ENCODE results near the gene ARID3A.

ARID3A gene

DNA sequence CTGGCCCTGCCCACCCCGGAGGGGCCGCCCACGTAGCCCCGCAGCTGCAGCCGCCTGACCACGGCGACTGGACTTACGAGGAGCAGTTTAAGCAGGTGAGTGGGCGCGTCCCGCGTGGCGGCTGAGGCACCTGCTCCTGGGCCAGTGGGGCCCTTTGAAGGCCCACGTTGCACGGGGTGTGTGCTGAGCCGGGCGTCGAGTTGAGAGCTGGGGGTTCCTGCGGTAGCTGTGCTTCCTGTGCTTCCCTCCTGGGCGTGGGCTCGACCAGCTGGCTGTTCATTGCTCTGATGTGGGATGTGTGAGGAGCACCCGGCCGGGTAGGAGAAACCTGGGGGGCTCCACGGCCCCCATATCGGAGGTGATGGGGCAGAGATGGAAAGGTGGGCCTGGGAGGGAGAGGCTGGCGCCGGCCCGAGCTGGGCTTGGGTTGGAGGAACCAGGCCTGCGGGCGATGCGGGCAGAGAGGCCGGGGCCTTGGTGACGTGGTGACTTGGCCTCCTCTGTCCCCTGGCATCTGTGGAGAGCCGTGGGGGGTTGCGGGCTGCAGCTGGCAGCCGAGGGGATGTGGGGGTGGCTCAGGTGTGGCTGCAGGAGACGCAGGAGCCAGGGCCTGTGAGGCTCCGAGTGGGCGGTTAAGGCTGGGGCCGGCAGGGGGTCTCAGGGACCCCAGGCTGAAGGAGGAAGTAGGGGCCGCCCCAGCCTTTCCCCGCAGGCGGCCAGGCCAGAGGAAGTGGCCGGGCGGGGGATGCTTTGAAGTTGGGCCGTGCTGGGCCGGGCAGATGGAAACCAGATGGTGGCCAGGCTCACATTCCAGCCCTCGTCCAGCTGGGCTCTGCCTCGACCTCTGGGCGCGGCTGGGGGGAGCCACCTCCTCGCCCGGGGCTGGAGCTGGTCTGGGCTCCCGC is 7.1 kb downstream of the ARID3A start:
- DNase-seq, result peak; percentile 85

DNA sequence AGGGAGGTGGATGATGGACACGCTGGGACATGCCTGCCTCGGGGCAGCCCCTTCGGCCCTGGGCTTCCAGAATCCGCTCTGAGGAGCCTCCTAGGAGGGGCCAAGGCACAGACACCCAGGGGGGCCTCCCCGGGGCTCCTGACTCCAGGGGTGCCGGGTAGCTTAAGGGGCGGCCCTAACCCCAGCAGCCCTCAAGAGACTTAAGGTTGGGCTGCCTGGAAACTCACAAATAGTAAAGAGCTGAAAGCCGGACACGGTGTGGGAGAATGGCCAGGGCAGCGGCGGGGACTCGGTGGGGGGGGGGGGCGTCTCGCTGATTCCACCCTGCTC is 7.7 kb downstream of the ARID3A start:
- DNase-seq, result no peak

DNA sequence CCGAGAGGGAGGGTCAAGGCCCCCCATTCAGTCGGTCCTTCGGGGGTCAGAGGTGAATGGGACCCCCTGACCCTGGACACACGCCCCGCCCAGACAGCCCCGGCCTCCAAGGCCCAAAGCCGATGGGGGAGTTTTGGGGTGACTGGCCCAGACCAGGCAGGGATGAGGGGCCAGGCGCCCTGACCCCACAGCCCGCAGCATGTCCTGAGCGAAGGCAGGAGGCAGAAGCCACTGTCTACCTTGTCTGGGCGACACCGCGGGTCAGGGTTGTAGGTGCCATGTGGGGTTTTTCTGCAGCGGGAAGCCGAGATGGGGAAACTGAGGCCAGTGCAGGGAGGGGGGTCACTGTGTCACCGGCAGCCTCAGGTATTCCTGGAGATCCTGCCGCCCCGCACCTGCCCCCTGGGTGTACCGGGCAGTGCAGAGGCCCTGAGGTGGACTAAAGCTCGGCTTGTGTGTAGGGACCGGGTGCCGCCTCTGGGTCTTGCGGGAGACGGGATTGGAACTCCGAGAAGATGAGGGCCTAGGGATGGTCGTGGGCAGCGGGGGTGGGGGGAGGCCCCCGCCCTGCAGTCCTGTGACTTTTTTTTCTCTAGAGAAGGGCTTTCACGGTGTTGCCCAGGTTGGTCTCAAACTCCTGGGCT is 8.5 kb downstream of the ARID3A start:
- no peak for DNase-seq

DNA sequence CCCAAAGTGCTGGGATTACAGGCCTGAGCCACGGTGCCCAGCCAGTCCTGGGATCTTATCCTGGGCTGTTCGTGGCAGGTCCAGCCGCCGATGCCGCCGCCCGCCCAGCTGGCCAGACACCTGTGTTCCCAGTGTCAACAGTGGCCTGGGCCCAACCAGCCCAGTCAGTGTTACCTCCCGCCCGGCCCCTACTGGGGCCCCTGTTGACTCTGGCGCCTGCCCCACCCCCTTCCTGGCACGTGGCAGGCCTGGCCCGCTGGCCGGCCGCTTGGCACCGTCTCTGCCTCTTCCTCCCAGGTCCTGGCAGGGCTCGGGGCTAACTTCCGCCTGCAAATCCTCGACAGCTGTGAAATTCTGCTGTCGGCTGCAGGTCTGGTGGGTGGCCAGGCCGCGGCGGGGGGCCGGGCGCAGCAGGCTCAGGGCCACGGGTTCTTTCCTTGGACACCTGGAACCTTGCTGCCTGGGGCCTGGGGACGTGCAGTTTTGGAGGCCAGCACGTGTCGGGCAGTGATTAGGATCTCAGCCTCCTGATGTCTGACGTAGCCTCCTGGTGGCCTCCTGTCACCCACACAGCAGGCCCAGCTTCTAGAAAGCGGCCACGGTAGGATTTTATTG is 9.1 kb downstream of the ARID3A start:
- DNase-seq, result no peak

DNA sequence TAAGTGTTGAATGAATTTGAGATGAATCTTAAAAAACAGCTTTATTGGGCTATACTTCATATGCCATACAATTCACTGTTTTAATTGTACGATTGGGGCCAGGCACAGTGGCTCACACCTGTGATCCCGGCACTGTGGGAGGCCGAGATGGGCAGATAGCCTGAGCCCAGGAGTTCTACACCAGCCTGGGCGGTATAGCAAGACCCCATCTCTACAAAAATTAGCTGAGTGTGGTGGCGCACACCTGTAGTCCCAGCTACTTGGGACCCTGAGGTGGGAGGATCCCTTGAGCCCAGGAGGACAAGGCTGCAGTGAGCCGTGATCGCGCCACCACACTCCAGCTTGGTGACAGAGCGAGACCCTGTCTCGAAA is 10.3 kb downstream of the ARID3A start:
- DNase-seq, result no peak

DNA sequence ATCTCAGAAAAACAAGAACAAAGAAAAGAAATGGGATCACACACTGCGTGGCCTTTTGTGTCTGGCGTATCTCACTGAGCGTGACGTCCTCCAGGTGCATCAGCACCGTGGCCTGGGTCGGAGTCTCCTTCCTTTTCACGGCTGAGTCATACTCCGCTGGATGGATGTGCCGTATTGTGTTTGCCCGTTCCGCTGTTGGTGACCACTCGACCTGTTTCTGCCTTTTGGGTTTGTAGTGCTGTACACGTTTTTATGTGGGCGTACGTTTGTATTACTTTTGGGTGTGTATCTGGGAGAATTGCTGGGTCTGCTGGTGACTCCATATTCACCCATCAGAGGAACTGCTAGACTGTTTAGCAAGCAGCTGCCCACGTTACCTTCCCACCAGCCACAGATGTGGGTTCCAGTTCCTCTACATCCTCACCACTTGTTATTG is 11.4 kb downstream of the ARID3A start:
- no peak for DNase-seq

DNA sequence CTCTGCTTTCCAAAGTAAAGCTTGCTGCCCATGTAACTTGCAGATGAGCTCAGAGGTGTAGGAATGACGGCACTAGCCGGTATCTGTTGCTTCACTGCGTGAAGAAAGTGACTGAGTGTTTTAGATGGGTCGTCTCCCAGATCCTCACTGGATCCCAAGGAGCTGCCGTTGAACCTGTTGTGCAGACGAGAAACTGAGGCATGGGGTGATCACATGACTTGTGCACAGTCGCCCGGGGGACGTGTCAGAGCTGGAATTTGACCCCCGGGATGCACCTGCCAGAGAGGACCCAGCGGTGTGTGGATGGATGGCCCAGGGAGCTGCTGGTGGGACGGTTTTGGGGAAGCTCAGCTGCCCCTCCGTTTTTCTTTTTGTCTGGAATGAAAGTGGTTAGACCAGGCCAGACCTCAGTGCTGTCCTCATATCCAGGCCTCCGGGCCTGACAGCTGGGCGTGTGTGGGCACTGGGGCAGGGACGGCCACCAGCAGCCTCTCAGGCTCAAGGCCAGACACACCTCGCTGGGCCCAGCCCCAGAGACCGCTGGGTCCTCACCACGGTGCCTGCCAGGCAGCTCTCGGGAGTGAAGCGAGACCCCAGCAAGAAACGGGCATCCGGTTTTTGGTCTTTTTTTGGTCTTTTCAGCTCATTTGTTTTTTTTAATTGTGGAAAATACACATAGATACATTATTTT is 12.5 kb downstream of the ARID3A start:
- DNase-seq, result no peak

DNA sequence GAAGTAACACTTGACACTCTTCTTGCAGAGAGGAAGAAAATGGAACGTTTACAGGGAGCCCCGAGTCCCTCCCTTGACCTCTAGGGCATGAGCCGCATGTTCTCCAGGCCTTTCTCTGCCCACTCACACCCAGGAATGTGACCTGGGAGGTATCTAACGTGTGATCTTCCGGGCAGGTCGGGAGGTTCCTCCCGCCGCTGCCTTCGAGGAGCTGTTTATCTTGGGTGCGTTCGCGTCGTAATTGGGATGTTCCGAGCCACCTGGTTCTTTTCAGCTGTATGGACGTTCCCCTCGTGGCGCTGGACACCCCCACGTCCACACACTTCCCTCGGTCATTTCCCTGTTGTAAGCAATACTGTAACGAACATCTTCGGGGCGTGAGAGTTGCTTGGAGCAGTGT is 13.6 kb downstream of the ARID3A start:
- no peak for DNase-seq

DNA sequence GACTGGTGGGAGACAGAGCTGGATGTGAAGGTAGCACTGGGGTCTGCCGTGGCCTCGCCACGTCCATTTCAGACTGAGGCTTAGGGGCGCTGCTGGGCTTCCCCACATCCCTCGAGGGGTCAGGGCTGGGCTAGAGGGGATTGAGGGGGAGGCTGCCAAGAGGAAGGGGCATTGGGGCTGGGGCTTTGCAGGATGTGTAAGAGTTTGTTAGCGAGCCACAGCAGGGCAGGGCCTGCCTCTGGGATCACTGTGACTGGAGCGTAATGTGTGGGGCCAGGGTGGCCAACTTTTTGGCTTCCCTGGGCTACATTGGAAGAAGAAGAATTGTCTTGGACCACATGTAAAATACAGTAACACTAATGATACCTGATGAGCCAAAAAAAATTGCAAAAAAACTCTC is 14.1 kb downstream of the ARID3A start:
- DNase-seq, result no peak

DNA sequence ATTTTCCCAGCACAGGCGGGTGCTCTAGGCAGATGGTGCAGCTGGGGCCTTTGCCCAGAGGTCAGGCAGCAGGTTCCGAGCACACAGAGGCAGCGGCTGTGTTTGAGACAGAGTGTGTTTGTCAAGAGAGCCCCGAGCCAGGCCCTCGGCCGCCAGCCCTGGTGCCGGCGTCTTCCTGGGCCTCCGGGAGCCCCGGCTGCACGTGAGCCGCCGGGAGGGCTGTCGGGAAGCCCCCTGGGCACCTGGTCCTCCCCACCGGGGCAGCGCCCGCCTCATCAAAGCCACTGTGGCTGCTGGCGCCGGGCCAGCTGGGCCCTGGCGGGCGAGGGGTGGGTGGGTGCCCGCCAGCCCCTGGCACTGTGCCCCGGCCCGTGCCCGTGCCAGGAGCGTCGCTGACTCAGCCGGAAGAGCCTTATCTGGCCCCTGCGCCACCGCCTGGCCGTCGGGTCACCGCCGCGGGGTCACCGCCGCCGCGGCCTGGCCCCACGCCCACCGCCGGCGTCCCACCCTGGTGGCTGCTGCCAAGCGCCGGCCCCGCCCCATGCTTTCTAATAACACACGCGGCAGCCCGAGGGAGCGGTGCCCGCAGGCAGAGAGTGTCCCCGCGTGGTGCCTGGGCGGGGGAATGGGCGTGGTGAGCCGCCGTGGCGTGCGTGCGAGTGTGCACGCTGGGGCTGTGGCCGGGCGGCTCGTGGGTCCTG is 14.9 kb downstream of the ARID3A start:
- DNase-seq, result peak; percentile 97

DNA sequence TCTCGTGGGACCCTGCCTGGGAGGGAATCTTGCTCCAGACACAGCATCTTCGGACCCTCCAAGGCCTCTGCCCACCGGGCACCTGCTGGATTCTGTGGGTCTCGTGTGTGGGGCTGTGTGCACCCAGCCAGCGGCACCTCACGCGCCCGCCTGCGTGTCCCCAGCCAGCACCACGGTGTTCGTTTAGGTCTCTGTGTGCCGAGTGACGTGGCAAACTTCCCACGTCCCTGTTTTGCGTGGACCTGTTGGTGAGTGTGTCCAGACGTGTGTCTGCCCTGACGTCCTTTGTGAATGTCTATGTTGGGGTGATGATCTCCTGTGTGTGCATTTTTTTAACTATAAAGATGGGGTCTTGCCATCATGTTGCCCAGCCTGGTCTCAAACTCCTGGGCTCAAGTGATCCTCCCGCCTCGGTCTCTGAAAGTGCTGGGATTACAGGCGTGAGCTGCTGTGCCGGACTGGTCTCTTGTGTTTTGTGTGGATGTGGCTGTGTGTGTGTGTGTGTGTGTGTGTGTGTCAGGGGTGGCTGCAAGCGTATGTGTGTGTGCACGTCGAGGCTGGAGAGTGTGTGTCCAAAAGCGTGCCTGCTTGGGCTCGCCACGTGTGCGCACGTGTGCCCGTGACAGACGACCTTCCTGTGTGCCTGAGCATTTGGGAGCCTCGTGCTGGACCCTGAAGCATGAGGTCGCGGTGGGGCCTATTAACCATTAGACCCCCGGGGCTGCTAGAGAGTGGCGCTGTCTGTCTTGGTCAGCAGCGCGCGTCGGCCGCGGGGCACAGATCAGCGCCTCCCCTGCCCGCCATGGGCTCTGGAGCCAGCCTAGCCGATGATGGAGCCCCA is 15.7 kb downstream of the ARID3A start:
- no peak for DNase-seq

DNA sequence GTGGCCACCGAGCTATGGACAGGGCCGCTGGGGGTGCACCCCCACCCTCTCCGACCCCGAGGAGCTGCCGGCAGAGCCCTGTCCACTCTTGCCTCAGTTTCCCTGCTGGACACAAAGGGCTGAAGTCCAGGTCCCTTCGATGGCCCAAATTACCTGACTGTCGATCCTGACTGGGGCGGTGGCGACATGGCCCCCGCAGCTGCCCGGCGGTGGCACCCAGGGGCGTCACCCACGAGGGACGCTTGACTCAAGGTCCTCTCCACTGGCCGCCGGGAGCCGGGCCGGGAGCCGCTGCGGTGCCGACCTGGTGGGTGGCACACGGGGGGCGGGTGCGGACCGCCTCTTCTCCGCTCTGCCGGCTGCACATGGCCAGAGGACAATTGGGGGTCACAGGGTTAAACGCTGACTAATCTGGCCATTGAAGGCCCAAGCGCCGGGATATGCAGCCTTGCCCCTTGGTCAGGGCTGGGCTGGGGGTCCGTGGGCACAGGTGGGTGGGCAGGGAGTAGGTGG is 16.4 kb downstream of the ARID3A start:
- DNase-seq, result no peak

DNA sequence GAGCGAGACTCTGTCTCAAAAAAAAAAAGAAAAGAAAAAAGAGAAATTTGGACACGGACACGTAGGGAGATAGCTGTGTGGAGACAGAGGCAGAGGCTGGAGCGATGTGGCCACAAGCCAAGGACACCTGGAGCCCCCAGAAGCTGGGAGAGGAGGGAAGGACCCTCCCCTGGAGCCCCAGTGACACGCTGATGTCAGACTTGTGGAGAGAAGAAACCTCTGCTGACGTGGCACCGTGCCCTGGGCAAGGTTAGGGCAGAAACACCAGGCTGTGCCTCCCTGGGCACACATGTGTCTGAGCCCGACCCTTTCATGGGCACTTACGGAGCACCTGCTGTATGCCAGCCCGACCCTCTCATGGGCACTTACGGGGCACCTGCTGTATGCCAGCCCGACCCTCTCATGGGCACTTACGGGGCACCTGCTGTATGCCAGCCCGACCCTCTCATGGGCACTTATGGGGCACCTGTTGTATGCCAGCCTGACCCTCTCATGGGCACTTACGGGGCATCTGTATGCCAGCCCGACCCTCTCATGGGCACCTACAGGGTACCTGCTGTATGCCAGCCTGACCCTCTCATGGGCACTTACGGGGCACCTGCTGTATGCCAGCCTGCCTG is 17.8 kb downstream of the ARID3A start:
- DNase-seq, result no peak

DNA sequence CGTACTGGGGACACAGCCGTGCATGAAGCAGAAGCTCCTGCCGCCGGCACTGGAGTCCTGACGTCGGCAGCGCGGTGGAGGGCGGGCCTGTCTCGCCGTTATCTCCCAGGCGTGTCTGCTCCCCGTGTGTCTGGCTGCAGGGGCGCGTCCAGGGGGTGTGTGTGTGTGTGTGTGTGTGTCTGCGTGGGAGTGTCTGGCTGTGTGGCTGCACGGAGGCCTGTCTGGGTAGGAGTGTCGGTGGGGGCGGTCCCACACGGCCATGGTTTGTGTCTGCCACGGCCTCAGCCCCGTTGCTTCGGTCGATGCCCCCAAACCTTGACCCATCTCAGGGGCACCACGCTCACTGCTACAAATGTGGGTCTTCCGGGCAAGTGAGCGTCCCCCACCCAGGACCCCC is 18.3 kb downstream of the ARID3A start:
- DNase-seq, result no peak

DNA sequence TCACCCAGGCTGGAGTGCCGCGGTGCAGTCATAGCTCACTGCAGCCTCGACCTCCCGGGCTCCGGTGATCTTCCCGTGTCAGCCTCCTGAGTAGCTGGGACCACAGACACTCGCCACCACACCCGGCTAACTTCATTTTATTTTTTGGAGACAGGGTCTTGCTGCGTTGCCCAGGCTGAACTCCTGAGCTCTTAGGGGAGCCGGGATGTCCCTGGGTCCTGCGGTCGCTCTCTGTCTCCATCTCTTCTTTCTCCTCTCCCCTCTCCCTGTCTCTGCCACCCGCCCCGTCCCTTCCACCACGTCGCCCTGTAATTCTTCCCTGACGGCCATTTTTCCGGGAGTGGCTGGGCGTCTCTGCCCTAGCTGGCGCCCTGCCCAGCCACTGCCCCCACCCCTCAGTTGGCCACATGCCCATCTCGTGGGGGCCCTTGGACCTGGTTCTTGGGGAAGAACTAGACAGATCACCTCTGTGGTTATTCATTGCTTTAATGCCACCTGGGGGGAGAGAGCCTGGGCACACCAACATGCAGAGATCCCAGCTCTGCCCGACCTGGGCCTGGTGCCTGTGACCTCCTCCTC is 18.9 kb downstream of the ARID3A start:
- DNase-seq, result no peak

DNA sequence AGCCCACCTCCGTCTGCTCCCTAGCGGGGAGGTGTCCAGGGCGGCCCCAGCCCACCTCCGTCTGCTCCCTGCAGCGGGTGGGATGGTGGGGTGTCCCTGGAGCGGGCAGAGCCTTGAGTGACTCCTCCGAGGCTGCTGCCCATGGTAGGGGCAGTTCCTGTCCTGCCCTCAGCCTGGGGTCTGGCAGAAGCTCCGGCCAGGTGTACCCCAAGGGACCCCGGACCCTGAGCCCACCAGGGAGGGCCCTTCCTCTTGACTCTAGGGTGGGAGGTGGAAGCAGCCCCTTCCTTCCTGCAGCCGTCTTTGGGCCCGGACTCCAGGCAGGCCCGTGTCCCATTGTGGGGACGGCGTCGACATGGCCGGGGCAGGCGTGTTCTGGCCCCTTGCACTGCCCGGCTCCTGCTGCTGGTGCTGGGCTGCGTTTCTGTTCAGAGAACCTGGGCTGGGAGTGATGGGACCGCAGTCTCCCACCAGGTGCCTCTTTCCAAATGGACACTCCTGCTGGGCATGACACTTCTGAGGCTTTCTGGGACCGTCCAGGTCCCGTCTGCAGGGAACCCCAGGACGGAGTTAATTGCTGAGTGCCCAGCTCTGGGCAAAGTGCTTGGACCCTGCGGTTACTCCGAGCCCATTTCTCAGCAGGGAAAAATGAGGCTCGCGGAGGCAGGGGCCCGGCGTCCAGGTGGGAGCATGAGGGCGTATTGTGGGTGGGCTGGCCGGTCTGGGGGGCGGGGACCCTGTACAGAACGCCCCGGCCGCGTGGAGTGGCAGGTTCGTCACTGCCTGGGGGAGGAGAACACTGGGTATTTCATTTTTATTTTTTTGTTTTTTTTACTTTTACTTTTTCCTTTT is 19.8 kb downstream of the ARID3A start:
- no peak for DNase-seq

DNA sequence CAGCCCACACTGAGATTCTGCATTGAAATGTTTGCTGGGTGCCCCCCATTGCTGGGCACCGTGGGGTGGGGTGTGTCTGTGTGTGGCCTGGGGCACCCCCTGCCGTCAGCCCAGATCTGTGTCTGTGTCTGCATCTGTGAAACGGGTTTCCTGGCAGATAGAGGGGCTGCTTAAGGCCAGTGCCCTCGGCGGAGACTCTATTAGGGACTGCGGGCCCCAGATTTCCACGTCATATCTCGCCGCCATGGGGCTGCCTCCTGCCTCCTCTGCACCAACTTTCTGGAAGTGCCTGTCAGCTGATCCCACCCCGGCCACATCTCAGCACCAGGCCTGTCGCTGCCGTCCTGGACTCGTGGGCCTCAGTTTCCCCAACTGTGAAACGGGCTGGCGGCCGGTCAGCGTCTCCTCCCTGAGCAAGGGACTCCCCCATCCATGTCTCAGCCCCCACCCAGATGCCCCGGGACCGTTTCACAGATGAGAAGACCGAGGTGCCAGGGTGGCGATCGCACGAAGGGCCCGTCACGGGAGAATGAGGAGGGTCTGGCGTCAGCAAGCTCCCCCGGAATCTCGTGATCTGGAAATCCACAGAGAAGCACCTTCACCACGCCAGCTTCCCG is 21.4 kb downstream of the ARID3A start:
- no peak for DNase-seq

DNA sequence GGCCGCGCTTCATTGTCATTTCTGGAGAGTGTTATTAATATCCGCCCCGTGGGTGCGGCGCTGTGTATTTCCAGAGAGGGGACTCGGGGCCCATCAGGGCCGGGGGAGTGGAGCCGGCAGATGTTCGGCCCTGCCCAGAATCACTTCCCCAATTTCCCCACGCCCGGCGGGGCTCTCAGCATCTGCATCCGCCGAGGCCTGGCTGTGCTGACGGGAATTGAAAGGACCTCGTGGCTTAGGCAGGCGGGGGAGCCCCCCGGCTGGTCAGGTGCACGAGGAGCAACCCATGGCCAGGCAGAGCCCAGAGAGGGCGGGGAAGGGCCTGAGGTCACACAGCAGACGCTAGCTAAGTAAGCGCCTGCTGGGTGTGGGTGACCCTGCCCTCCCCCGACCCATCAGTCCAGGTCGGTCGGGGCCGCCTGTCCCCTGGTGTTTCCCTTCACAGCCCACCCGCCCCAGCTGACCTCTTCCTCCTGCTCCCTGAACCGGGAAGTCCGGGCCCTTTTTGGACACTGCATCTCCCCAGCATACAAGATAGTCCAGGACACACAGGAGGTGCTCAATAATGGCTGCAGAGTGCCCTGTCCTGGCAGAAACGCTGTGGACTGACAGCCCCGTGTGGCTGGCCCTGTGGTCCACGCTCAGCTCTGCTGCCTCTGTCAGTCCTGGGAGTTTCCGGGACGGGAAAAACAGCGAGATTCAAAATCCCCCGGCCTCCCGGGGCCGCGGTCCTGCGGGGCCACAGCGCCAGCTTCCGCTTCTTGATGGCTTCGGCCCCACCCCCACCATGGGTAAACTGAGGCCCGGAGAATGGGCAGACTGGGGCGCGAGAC is 22.1 kb downstream of the ARID3A start:
- DNase-seq, result no peak
